ENCODE measurements around the gene MRPS18A. TPM values are rescaled to one million over a fixed set of nuclear protein-coding genes. Genes with fewer than 3 reads are reported as not detected.
"Not testable (repeated sequence)": the region's sequence is repeated elsewhere in the genome, so short reads cannot be mapped to it uniquely, and the experiment has no call there.

The MRPS18A gene
- total RNA-seq, 1 experiment from 2014 or later, result 77.8 TPM

DNA sequence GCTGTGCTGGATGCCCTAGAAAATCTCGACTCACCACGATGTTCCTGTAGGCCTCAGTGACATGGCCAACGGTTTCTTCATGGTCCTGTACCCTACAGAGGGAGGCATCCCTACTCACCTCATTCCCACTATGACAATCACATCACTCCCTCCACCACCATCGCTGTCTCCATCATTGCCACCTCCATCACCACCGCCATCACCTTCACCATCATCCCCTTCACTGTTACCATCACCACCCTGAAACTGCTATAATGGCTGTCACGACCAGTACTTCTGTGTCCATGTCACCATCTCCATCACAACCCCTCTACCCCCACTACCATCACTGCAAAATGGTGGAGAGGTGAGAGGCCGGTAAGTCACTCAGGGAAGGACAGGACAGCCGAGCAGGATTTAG is 29.8 kb upstream of the MRPS18A start:
- DNase-seq (ENCODE audit: low read depth), result no peak

DNA sequence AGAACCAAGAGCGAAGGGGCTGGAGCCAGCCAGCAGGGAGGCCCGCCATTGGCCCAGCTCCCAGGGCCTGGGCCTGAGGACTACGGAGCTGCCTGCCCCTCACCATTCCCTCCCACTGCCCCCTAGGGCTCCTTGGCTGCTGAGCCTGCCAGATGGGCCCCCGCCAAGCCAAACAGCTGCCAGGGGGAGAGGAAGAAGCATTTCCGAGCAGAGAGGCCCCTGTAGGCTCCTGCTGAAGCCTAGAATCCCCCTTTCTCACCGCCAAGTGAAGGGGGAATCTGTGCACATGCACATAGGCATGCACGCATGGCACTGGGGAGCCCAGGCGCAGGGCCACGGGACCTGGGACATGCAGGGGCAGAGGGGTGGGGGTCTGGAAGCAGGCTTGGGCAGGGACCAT is 28.5 kb upstream of the MRPS18A start:
- DNase-seq (ENCODE audit: low read depth), result peak; percentile 61

DNA sequence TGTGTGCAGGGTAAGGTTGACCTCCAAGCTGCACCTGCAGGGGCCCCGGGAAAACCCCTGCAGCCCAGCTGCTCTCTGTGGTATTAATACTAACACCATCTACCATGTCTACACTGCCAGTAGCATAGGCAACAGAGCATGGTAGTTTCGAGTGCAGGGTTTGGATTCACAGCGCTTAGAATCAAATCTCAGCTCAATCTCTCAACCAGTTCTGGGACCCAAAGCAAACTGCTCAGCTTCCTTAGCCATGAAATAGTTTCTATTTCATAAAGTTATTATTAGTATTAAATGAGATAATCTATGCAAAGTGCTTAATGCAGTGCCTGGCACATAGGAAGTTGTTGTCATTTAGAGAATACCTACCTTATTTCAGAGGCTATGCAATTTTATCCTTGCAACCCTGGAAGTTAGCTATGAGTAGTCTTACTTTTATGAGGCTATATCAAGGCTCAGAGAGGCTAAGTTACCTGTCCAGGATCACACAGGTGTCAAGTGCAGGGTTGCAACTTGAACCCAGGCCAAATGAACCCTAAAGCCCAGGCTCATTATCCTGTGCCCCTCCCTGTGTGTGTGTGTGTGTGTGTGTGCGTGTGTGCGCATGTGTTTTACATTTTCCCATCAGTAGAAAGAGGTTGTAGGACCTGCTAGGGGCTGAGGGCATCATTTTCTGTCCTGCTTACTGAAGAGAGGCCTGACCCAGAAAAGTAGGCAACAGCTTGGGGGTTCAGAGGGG is 27.6 kb upstream of the MRPS18A start:
- no peak for DNase-seq (ENCODE audit: low read depth)

DNA sequence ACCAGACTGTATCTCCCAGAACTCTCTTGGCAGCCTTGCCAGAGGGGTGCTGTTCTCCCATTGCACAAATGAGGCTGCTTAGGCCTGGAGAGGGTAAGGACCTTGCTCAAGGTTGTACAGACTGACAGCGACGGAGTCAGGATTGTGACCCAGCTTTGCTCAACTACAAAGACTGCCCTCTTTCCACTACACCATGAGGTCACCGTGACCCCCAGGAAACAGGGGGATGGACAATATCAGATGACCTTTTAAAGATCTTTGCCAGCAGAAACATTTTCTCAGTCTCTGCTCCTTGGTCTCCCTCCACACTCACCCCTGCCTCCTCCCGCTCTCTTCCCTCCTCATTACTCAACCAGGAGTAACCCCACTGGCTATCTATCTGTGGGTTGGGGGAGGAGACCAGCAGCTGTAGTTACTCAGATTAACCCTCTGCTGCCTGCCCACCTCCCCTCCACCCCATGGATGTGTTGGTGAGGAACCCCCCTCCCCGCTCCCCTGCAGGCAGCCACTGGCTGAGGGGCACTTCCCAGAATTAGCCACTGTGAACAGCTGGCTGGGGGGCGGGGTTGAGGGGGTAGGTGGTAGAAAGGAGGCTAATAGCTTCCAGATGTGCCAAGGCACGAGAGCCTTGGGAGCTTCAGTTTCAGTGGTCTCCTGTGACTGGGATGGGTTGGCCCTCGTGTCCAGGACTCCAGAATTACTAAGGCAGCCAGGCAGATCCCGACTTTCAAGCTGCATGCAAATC is 26.9 kb upstream of the MRPS18A start:
- peak; percentile 62 for DNase-seq (ENCODE audit: low read depth)

DNA sequence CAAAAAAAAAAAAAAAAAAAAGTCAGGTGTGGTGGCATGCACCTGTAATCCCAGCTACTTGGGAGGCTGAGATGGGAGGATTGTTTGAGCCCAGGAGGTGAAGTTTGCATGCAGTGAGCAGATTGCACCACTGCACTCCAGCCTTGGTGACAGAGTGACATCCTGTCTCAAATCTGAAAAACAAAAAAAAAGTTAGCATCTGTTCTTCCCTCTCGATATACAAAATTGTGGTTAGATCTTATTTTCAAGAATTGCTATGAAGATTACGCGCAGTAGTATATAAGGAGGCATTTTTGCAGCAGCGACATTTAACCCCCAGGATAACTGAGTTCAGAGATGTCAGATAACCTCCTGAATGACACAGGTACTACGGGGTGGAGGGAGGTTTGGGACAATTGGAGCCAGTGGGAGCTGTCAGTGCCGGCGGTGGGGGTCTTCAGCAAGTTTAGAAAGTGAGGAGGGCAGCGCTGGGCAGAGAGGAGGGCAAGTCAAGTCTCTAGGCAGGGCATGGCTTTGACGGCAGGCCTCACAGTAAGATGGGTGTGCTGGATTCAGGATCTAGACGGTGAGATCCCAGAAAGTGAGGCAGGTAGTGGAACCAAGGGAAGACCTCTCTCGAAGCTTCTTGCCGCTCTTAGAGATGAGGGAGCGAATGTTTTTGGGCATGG is 26.2 kb upstream of the MRPS18A start:
- no peak for DNase-seq (ENCODE audit: low read depth)

DNA sequence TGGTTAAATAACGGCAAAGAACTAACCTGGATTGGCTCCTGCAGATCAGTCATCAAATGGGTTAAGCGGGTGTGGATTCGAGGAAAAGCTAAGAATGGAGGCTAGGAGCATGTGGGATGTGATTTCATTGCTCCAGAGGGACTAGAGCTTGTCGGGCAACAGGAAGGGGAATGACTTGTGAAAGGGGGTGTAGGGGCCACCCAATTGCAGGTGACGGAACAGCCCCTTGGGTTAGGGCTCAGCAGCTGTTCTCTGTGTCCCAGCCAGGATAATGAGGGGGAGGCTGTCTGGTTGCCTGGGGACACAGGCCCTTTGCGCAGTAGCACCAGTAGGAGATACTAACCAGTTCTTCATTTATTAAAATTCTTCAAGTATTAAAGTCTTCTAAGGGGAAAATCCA is 25.0 kb upstream of the MRPS18A start:
- no peak for DNase-seq (ENCODE audit: low read depth)

DNA sequence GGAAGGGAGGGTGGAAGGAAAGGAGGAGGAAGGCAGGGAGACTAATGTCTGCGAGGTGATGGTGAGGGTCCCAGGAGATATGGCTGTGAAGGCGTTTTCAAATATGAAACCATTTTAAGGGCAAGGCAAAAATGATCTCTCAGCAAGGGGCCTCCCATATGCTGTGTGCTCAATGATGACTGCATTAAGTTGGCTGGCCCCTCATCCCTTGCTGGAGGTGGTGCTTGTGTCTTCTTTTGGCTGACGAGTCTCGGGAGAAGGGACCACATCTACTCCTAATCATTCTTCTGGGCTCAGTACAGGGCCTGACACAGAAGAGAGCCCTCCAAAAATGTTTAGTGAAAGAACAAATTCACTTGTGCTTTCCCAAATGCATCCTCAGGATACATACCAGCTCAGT is 23.0 kb upstream of the MRPS18A start:
- no peak for DNase-seq (ENCODE audit: low read depth)

DNA sequence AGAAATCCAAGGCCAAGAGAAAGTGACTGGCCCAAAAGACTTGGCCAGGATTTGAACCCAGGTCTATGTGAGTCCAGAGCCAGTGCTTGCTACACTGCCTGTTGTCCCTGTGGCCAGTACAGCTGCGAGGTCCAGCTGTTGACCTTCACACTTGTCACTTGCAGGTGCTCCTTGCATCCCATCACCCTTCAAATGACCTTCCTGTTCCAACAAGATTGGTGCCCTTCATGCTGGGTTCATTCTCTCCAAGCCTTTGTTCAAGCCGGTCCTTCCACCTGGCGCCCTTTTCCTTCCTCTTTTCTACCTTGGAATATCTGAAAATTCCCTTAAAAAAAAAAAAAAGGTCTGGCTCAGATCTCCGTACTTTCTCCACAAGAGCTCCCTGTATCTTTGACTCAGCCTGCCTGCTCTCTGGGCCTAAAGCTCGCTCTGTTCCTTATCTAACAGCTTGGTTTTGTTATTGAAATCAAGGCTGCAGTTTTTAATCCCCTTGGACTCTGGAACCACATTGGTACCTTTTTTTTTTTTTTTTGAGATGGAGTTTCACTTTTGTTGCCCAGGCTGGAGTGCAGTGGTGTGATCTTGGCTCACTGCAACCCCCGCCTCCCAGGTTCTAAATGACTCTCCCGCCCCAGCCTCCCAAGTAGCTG is 22.2 kb upstream of the MRPS18A start:
- no peak for DNase-seq (ENCODE audit: low read depth)

DNA sequence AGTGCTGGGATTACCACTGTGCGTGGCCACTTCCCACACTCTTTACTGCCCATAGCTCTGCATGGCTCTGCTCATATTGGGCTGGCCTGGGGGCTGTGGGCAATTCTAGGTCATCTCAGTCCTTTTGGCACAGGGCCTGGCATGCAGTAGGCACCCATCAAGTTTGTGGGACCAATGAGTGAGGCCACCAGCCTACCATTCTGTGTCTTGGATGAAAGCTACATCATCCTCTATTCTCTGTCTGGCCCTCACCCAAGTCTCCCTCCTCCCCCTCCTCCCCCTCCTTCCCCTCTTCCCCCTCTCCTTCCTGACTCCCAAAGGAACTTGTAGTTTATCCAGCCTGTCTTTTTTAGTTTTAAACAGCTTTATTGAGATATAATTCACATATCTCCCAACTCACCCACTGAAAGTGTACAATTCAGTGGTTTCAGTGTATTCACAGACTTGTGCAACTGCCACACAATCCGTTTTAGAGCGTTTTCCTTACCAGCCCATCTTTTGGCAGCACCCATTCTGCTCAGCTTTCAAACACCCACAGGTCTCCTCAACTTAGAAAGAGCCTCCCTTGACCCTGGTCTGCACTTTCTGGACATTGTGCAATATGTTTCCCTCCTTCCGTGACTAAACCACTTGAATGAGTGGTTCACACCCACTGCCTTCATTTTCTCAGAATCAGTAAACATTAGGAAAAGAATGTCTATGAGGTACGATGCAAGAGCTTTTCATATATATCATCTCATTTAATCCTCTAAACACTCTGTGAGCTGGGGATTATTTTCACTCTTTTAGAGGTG is 21.5 kb upstream of the MRPS18A start:
- peak; percentile 25 for DNase-seq (ENCODE audit: low read depth)

DNA sequence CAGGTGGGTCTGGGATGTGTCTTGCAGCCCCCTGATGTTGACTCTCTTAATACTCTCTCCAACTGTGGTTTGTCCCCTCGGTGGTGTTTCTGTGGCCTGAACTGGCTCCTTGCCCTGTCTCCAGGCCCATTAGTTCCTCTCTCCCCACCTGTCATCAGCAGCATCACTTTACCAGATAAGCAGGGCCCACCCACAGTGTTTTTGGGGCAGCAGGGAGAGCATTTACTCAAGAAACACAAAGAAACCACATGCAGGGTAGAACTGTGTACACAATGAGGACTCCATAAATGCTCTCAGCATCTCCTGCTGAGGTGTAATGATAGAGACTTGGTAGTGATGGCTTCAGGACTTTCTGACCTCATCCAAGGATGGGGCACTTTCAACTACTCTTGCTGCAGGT is 20.2 kb upstream of the MRPS18A start:
- DNase-seq (ENCODE audit: low read depth), result no peak

DNA sequence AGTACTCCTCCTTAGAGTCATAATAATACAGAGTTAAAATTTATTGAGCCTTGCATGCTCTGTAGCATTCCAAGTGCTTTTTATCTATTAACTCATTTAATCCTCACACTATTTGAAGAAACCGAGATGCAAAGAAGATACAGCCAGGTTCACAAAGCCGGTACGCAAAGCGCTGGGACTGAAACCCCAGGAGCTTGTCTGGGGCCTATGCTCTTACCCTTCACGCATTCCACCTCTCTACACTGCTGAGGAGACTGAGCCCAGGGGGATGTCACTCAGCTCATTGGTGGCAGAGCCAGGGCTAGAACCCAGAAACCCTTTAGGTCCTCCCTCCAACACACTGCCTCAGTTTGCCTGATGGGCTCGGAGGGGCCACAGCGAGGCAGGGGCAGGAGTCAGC is 19.7 kb upstream of the MRPS18A start:
- no peak for DNase-seq (ENCODE audit: low read depth)

DNA sequence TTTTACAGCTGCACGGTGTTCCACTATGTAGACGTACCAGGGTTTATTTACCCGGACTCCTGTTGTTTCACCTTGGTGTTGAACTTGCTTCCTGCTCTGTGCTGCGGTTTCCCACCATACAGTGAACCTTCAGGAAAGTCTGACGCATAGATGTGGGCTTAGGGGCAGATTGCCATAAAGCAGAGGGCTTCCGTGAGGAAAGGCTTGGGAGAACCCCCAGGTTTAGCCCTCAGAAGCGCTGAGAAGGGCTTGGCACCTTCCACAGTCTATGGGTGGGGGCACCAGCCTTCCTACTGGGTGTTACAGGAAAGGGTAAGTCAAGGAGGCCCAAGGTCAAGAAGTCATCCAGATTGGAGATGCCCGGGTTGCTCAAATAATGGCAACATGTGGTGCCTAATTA is 19.2 kb upstream of the MRPS18A start:
- DNase-seq (ENCODE audit: low read depth), result peak; percentile 81

DNA sequence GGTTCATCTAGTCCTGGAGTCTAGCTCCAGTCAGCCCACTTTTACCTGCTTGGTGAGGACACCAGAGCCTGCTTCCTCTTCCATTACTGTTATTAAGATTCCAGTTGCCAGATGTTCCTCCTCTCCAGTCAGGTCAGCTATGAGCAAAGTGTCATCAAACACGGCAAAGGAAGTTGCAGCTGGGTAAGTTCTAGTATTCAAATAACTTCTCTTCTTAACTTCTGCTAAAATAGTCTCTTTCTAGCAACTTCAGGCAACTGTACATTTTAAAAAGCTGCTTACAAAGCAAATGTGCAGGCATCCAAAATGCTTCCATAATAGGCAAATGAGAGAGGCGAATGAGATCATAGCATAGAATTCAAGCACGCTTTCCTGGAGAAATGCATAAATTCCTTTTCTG is 18.4 kb upstream of the MRPS18A start:
- no peak for DNase-seq (ENCODE audit: low read depth)

DNA sequence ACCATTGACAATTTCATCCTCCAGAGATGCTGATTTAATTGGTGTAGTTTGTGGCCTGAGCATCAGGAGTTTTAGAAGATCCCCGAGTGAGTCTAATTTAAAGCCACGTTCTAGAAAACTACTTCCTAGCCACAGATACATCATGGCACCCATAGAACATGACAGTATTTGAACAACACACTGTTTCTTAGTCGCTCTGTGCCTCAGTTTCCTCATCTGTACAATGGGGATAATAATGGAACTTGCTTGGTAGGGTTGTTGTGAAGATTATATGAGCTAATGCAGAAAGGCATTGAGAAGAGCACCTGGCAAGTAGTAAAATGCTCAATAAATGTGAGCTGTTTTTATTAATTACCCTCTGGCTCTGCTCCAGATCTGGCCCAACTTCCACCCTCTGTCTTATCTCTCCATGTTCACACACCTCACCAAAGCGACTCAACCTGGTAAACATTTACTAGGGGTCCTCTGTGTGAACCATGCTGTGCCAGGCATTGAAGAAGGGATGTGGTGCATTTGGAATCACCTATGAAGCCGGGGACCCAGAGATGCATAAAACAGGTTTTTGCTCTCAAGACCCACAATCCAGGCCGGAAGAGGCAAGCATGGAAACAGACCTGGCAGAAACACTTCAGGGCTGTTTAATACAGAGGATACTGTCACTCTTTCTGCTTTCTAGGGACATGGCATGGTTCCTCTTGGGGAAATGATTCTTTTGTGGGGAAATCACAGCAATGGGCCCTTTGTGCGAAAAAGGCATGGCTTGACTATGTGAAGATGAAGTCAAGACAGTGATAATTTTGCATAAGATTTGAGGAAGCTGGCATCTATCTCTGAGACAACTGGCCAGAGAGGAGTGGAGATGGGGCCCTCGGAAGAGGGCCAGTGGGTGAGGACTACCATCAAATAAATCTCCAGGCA is 16.2 kb upstream of the MRPS18A start:
- DNase-seq (ENCODE audit: low read depth), result no peak

DNA sequence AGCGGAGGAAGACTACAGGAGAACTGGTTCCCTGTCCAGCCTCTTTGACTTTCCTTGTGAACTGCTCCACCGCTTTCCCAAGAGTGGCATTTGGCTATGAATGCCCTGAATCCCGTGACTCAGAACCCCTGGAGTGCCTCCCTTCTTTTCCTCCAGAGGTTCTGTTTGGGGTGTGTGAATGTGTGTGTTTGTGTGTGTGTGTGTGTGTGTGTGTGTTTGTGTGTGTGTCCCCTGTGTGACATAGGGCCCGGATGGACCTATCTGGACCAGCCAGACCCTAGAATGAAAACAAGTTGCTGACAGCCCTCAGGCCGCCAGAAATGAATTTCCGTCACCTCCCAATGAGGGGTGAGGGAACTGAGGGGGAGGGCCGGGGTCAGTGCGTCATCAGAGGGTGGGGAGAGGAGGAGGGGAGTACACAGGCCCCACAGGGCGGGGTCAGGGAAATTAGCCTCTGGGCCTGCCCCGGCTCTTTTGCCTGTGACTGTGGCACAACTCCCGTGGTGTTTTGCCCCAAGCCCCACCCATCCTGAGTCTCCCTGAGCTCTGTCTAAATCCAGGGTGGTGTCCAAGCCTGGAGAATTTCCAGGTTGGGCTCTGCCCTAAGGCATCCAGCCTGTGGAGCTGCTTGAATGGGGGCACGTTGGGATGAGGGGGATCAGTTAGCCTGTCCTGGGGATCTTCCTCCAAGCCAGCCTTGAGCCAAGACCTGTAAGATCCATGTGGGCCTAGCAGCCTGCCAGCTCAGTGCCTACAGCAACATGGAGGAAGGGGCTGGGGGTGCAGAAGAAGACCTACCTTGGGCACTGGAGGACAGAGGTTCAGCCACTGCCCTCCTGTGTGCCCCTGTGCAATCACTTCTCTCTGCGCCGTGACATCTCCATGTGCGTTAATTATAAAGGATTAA is 15.2 kb upstream of the MRPS18A start:
- peak; percentile 93 for DNase-seq (ENCODE audit: low read depth)

DNA sequence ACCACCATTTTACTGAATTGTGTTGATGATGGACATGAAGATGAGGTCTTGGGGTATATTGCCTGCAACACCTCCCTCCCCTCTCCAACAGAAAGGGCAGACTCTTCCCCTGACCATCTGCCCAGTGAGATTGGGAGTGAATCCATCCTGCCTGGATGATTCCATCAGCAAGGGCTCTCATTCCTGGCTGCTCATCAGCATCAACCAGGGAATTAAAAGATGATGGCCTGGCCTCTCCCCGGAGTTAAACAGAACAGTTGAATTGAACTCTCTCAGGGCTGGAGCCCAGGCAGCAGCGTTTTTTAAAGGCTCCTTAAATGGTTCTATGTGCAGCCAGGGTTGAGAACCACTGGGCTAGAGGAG is 14.6 kb upstream of the MRPS18A start:
- DNase-seq (ENCODE audit: low read depth), result no peak

DNA sequence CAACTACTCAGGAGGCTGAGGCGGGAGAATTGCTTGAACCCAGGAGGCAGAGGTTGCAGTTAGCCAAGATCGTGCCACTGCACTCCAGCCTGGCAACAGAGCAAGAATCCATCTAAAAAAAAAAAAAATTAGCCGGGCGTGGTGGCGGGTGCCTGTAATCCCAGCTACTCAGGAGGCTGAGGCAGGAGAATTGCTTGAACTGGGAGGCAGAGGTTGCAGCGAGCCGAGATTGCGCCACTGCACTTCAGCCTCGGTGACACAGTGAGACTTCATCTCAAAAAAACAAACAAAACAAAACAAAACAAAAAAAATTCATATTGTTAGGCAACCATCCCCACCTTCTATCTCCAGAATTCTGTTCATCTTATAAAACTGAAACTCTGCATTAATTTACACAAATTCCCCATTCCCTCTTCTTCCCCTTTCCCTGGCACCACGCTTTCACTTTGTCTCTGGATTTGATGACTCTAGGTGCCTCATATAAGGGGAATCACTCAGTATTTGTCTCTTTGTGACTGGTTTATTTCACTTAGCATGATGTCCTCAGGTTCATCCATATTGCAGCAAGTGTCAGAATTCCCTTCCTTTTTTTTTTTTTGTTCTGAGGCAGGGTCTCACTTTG is 13.5 kb upstream of the MRPS18A start:
- DNase-seq (ENCODE audit: low read depth), result not testable (repeated sequence)

DNA sequence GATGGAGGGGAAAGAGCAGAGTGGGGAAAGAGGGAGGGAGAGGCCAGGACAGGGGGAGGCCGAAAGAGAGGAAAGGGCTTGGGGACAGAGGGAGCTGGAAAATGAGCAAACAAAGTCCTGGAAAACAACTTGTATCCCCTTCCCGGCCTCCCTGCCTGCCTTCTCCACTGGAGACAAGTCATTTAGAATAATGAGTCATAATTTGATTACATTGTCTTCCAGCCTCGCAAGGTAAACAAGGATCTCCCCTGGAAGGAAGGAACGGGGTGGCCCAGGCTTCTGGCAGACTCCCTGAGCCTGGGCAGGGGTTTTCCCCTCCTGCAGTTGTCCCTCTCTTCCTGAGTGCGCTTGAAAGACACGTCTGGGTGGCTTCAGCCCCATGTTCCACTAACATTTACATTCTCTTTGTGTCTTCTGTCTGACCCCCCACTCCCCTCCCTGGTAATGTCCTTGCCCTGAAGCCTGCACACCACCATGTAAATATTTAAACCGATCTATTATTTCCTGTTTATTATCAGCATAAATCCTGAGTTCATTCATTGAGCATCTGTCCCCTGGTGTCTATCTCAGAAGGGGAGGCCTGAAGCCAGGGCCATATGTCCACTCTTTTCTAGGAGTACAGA is 12.1 kb upstream of the MRPS18A start:
- peak; percentile 73 for DNase-seq (ENCODE audit: low read depth)

Measured in Daoy (cell line).